ENCODE data around the gene GRID2IP. TPM values are rescaled to one million over a fixed set of nuclear protein-coding genes. Genes with fewer than 3 reads are reported as not detected.

The GRID2IP gene
- total and polyA plus RNA-seq, 2 of the 13 experiments (the other 11 are each of a cell fraction or from before 2014, with no cell fraction given) = 0.03 TPM; not detected in 1

GRCh38 chr7:6502886-6503285 lies 48.4 kb downstream of the GRID2IP start:
- Histone ChIP-seq H2AFZ (ENCODE audit: low read length) (no peak overlapping the region), H3K36me3 (replicated peaks in 1 of 2; ENCODE audit: control insufficient read depth in 1 of 2, insufficient read depth in 2 of 2, low read length in 2 of 2) (no peaks in the 10 kb centered on the region), H3K4me3 (replicated peaks in 1 of 3; ENCODE audit: insufficient read depth in 1 of 3, low read depth in 2 of 3, low read length in 3 of 3) (peak overlapping the region in 2 of 3 experiments; percentile 58 to 77; a peak in 2 of 6 replicates), H3K4me1 (ENCODE audit: insufficient read depth, low read length) (peaks cover 18% of the 10 kb centered on the region; the same call in 1 of the 2 replicates), H3K27ac (ENCODE audit: extremely low read length, insufficient read depth, low read length) (no peak overlapping the region), H3K4me2 (ENCODE audit: low read depth, low read length) (peak overlapping the region; percentile 74), H4K20me1 (ENCODE audit: insufficient read depth, low read length) (no peaks in the 10 kb centered on the region), H3K79me2 (ENCODE audit: insufficient read depth, low read length) (no peaks in the 10 kb centered on the region), H3K9ac (ENCODE audit: insufficient read depth, low read depth, low read length) (no peak overlapping the region), H3K9me3 (ENCODE audit: low read length) (no peaks in the 10 kb centered on the region), H3K27me3 (ENCODE audit: control insufficient read depth in 1 of 2, insufficient read depth in 2 of 2, low read length in 2 of 2) (peaks cover 12 to 73% of the 10 kb centered on the region in 2 experiments; a peak in 4 of 5 replicates)
- in situ Hi-C loops (cut with HindIII; ENCODE audit: extremely low pct_ligation_motif_present, low pct_unique_long_range_greater_than_20kb) (no loop called here), intact Hi-C loops (cut with micrococcal nuclease; ENCODE audit: unreplicated experiment) (no loop called here)
- DNase-seq (ENCODE audit: low spot score) = no peak
- BruUV-seq (replicated peaks) = no TSS peak
- ChIA-PET CTCF (ENCODE audit: low intra/inter-chr PET ratio, low total read pairs) (no interaction called here), POLR2A (no interaction called here)
- ATAC-seq = no peak
- no peak for TF ChIP-seq ZNF329 (CRISPR knock-in tag; IDR thresholded peaks at IDR 0.05; ENCODE audit: low read depth)
- TF ChIP-seq ZNF780A (CRISPR knock-in tag; IDR thresholded peaks at IDR 0.05) = no peak
- no peak for TF ChIP-seq NCOA2 (CRISPR knock-in tag; IDR thresholded peaks at IDR 0.05)
- TF ChIP-seq ZNF205 (CRISPR knock-in tag; IDR thresholded peaks at IDR 0.05) = no peak
- no peak for TF ChIP-seq ARID2 (CRISPR knock-in tag; IDR thresholded peaks at IDR 0.05; ENCODE audit: borderline replicate concordance)
- no peak for TF ChIP-seq ZNF451 (CRISPR knock-in tag; IDR thresholded peaks at IDR 0.05)
- TF ChIP-seq ZNF629 (CRISPR knock-in tag; conservative IDR thresholded peaks at IDR 0.05) = no peak
- no peak for TF ChIP-seq KAT7 (CRISPR knock-in tag; IDR thresholded peaks at IDR 0.05; ENCODE audit: borderline replicate concordance)
- no peak for TF ChIP-seq EED (CRISPR knock-in tag; IDR thresholded peaks at IDR 0.05)
- no peak for TF ChIP-seq TEAD3 (CRISPR knock-in tag; optimal IDR thresholded peaks at IDR 0.05; ENCODE audit: borderline replicate concordance)
- TF ChIP-seq HOMEZ (CRISPR knock-in tag; IDR thresholded peaks at IDR 0.05; ENCODE audit: low read depth) = no peak
- no peak for TF ChIP-seq ZNF503 (CRISPR knock-in tag; IDR thresholded peaks at IDR 0.05)
- TF ChIP-seq SALL1 (CRISPR knock-in tag; IDR thresholded peaks at IDR 0.05) = no peak
- no peak for TF ChIP-seq ERF (CRISPR knock-in tag; IDR thresholded peaks at IDR 0.05)
- TF ChIP-seq SRY (CRISPR knock-in tag; IDR thresholded peaks at IDR 0.05) = no peak
- TF ChIP-seq ELF1 (CRISPR knock-in tag; IDR thresholded peaks at IDR 0.05) = no peak
- TF ChIP-seq ZNF792 (CRISPR knock-in tag; IDR thresholded peaks at IDR 0.05) = no peak
- no peak for TF ChIP-seq ISL2 (CRISPR knock-in tag; IDR thresholded peaks at IDR 0.05)
- no peak for TF ChIP-seq SP5 (CRISPR knock-in tag; IDR thresholded peaks at IDR 0.05; ENCODE audit: borderline replicate concordance, low read depth)
- 26% methylated on average over 7 of the region's 13 CpGs for WGBS (ENCODE audit: low lambda C conversion rate)
- no peak for FAIRE-seq
